NCI-H2081 (cell line): Measurements from ENCODE around the gene ZNF565.
A peak's percentile ranks its signal among the peaks of the same experiment; 100 is the strongest.
"Not testable (repeated sequence)": the region's sequence is repeated elsewhere in the genome, so short reads cannot be mapped to it uniquely, and the experiment has no call there.

Experiments
- DNase-seq, 2 experiments: peaks; one replicate each; lab custom pipeline; 2025; lab: John Stamatoyannopoulos, UW

The ZNF565 gene

GRCh38 chr19:36150586-36150985 lies 63.9 kb downstream of the ZNF565 start:
- DNase-seq: no peak

- DNase-seq: no peak
Observed at GRCh38 chr19:36149673-36150406, 64.6 kb downstream of the ZNF565 start.

GRCh38 chr19:36144624-36145023 lies 69.8 kb downstream of the ZNF565 start:
- DNase-seq: no peak

GRCh38 chr19:36142496-36142895 lies 72.0 kb downstream of the ZNF565 start:
- DNase-seq: no peak

- DNase-seq: no peak
Observed at GRCh38 chr19:36142046-36142445, 72.4 kb downstream of the ZNF565 start.

- peak; percentile 72 to 81 for DNase-seq
Observed at GRCh38 chr19:36141039-36141927, 73.2 kb downstream of the ZNF565 start.

GRCh38 chr19:36140304-36141038 lies 74.0 kb downstream of the ZNF565 start:
- DNase-seq: peak; percentile 74 to 83

GRCh38 chr19:36139473-36140303 lies 74.8 kb downstream of the ZNF565 start, which contains the start of gene CAPNS1:
CAPNS1 (plus strand) TSS chr19:36140066; CDS start chr19:36141012, 946 bp downstream.
- peak; percentile 93 to 95 for DNase-seq

GRCh38 chr19:36139120-36139472 lies 75.4 kb downstream of the ZNF565 start:
- DNase-seq: no peak

- no peak for DNase-seq
Observed at GRCh38 chr19:36136964-36137686, 77.3 kb downstream of the ZNF565 start.

GRCh38 chr19:36134867-36135266 lies 79.6 kb downstream of the ZNF565 start:
- not testable (repeated sequence) for DNase-seq
